Liver (tissue), 5 donors: ENCODE data around the gene USP6NL. TPM values are rescaled to one million over a fixed set of nuclear protein-coding genes. Genes with fewer than 3 reads are reported as not detected.

Source experiments
- CTCF ChIP-seq: fragments of 150-350 bp; IDR thresholded peaks from 2 replicates; pipeline ENCODE4 v1.5.1; 2017; ENCODE audit warnings: improper control_type of control experiment, low read depth, low read length; ENCODE audit not compliant: missing input control
- EGR1 ChIP-seq, 2 donors: IDR thresholded peaks; 2 replicates each; pipeline ENCODE4 v1.6.1; 2016 to 2018; ENCODE audit warnings: antibody characterized with exemption in 2 of 2, low read depth in 2 of 2
- FOXA1 ChIP-seq: IDR thresholded peaks from 2 replicates; pipeline ENCODE4 v1.6.1; 2016; ENCODE audit warnings: antibody characterized with exemption
- HNF4A ChIP-seq, 2 donors: conservative IDR thresholded peaks; 2 replicates each; pipeline ENCODE4 v1.6.1; 2016; ENCODE audit warnings: antibody characterized with exemption in 2 of 2, mild to moderate bottlenecking in 2 of 2
- JUND ChIP-seq, 2 donors: IDR thresholded peaks; 2 replicates each; pipeline ENCODE4 v1.6.1; 2016; ENCODE audit warnings: antibody characterized with exemption in 2 of 2
- NR2F2 ChIP-seq: IDR thresholded peaks from 2 replicates; pipeline ENCODE4 v1.6.1; 2016; ENCODE audit warnings: antibody characterized with exemption
- RAD21 ChIP-seq, 2 donors: IDR thresholded peaks; 2 replicates each; pipeline ENCODE4 v1.6.1; 2016; ENCODE audit warnings: antibody characterized with exemption in 2 of 2, mild to moderate bottlenecking in 2 of 2
- RXRA ChIP-seq, 2 donors: IDR thresholded peaks; 2 replicates each; pipeline ENCODE4 v1.6.1; 2017 to 2018; ENCODE audit warnings: antibody characterized with exemption in 2 of 2, mild to moderate bottlenecking in 1 of 2
- SP1 ChIP-seq: IDR thresholded peaks from 2 replicates; pipeline ENCODE4 v1.6.1; 2018; ENCODE audit warnings: antibody characterized with exemption, mild to moderate bottlenecking
- TAF1 ChIP-seq: conservative IDR thresholded peaks from 2 replicates; pipeline ENCODE4 v1.6.1; 2016; ENCODE audit warnings: antibody characterized with exemption, mild to moderate bottlenecking
- YY1 ChIP-seq: IDR thresholded peaks from 2 replicates; pipeline ENCODE4 v1.6.1; 2016; ENCODE audit warnings: antibody characterized with exemption, mild to moderate bottlenecking
- polyA plus RNA-seq, 2 donors: library from polyadenylated mRNA; stranded (reverse) in 1 of 2; unstranded in 1 of 2; fragments of 200-250 nt in 1 of 2; fragments of >200 nt in 1 of 2; fragmentation: Nextera tagmentation in 1 of 2; extraction: Ambion mirVana in 1 of 2; gene quantifications; one replicate each; pipeline versions ENCODE4 v1.2.1 to v1.2.3, GENCODE V29; 2013 to 2015
- total RNA-seq, 2 donors: library from RNA; depleted of rRNA; stranded (reverse); fragments of >200 nt; gene quantifications; one replicate each; pipeline ENCODE4 v1.2.3, GENCODE V29; 2014
- donor health status: healthy.
- donor health status: healthy.
- donor health status: healthy.

The USP6NL gene
- total and polyA plus RNA-seq, 4 donors, result 3.8 to 15.0 (median 10.2) TPM

GRCh38 chr10:11404901-11405300 is 206.5 kb downstream of the USP6NL start (continued):
- TF ChIP-seq CTCF (no peak), EGR1 (IDR thresholded peaks at IDR 0.05; ENCODE audit: low read depth in 2 of 2) (no peak), SP1 (no peak), NR2F2 (no peak), TAF1 (no peak), JUND (IDR thresholded peaks at IDR 0.05) (no peak), FOXA1 (no peak), RAD21 (IDR thresholded peaks at IDR 0.05) (no peak), YY1 (no peak), HNF4A (conservative IDR thresholded peaks at IDR 0.05) (no peak), RXRA (IDR thresholded peaks at IDR 0.05) (no peak)

Other genes with a start within 250 kb of the USP6NL start
- gene ECHDC3, start 130.7 kb upstream of the USP6NL start, total RNA-seq, result 10 to 100 TPM in 1 of 2 donors, 1 to 10 TPM in 1; 6.1 to 98.3 TPM
- gene ECHDC3, start 130.7 kb upstream of the USP6NL start, polyA plus RNA-seq, result 100 to 1,000 TPM in 1 of 2 donors, 10 to 100 TPM in 1; 96.3 to 144 TPM
- 10 to 100 TPM in 1 of 2 donors, 1 to 10 TPM in 1; 6.5 to 10.9 TPM for gene PROSER2, start 211.7 kb upstream of the USP6NL start, total RNA-seq
- gene PROSER2, start 211.7 kb upstream of the USP6NL start, polyA plus RNA-seq, result 10 to 100 TPM in 1 of 2 donors, 1 to 10 TPM in 1; 9.0 to 24.9 TPM